ENCODE results near the gene HNRNPH3. TPM values are rescaled to one million over a fixed set of nuclear protein-coding genes. Genes with fewer than 3 reads are reported as not detected.
A peak's percentile ranks its signal among the peaks of the same experiment; 100 is the strongest.

The HNRNPH3 gene
- total and polyA plus RNA-seq, 2 experiments from 2014 or later, result 87.2 to 367 TPM

GRCh38 chr10:68330852-68331454, 911 bp upstream of the HNRNPH3 start:
- no peaks in the 10 kb centered on the region for H3K27me3 ChIP-seq (ENCODE audit: insufficient read depth)
- H3K4me1 Mint-ChIP-seq, result peaks cover 36% of the 10 kb centered on the region
- peak; percentile 3; the same call in 2 of the 3 replicates for ATAC-seq

DNA sequence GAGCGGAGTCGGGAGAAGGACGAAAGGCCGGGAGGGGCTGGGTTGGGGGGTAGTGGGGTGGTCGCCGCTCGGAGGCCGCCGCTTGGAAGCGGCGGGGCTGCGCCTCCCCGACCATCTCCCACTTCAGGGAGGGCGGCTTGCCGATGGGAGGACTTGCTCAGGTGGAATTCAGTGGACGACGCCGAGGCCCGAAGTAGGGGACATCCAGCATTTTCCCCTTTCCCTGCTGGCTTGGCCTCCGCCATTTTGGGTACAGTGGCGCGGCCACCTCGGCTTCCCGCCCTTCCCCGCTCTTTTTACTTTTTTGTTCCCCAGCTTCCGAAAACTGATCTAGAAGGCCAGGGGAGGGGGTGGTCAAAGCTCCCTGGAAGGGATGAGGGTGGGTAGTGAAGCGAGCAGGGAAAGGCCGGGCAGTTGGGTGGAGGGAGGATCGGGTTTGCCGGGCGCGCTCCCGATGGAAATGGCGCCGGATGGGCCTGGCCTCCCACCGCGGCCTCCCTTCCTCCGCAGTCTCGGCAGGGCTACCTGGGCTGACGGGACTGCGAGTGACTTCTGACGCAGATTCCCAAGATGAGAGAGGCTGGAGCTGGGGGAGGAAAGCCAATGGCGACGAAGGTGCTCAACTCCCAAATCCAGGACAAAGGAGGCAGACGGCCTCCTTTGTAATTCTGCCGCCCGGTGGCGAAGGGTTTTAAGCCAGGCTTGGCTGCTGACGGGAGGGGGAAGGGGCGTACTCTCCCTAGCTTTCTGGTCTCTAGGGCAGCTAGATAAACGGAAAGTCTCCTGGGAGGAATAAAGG, 594 bp downstream of the HNRNPH3 start, which contains the start of gene PBLD:
Gene PBLD (minus strand): TSS at position 670 of the 799 bp plus-strand sequence. CDS start 26,084 bp downstream, outside the sequence.
- Histone ChIP-seq H2AFZ (no peak within 1 kb of the TSS), H3K4me3 (peak within 1 kb of the TSS; percentile 73), H3K4me1 (ENCODE audit: insufficient read depth) (peaks cover 37% of the 10 kb centered on the region), H3F3A (replicated peaks; ENCODE audit: low read depth) (no peaks in the 10 kb centered on the region), H4K20me1 (replicated peaks; ENCODE audit: insufficient read depth) (peaks cover 39% of the 10 kb centered on the region), H3K27me3 (ENCODE audit: insufficient read depth) (no peaks in the 10 kb centered on the region), H3K79me2 (replicated peaks; ENCODE audit: insufficient read depth) (peaks cover 52% of the 10 kb centered on the region), H3K36me3 (ENCODE audit: insufficient read depth) (peaks cover 4% of the 10 kb centered on the region; the same call in 1 of the 2 replicates), H3K27ac (ENCODE audit: low read depth) (peak within 1 kb of the TSS; percentile 98), H3K4me2 (peak within 1 kb of the TSS; percentile 95), H3K9me2 (ENCODE audit: insufficient read depth) (no peaks in the 10 kb centered on the region)
- H3K27ac Mint-ChIP-seq, result peak within 1 kb of the TSS; percentile 100
- DNase-seq (ENCODE audit: low spot score) (peak; percentile 93), ATAC-seq (peak; percentile 58)
- peak within 1 kb of the TSS; percentile 99 for H3K4me3 Mint-ChIP-seq
- H3K36me3 Mint-ChIP-seq (ENCODE audit: low read depth), result peaks cover 53% of the 10 kb centered on the region
- H3K9me3 Mint-ChIP-seq, result peaks cover 4% of the 10 kb centered on the region; the same call in 2 of the 3 replicates
- peaks cover 49% of the 10 kb centered on the region for H3K4me1 Mint-ChIP-seq
- H3K27me3 Mint-ChIP-seq (ENCODE audit: insufficient read depth, low read depth, poor library complexity), result peaks cover 28% of the 10 kb centered on the region
- TF ChIP-seq, protein P1, sequence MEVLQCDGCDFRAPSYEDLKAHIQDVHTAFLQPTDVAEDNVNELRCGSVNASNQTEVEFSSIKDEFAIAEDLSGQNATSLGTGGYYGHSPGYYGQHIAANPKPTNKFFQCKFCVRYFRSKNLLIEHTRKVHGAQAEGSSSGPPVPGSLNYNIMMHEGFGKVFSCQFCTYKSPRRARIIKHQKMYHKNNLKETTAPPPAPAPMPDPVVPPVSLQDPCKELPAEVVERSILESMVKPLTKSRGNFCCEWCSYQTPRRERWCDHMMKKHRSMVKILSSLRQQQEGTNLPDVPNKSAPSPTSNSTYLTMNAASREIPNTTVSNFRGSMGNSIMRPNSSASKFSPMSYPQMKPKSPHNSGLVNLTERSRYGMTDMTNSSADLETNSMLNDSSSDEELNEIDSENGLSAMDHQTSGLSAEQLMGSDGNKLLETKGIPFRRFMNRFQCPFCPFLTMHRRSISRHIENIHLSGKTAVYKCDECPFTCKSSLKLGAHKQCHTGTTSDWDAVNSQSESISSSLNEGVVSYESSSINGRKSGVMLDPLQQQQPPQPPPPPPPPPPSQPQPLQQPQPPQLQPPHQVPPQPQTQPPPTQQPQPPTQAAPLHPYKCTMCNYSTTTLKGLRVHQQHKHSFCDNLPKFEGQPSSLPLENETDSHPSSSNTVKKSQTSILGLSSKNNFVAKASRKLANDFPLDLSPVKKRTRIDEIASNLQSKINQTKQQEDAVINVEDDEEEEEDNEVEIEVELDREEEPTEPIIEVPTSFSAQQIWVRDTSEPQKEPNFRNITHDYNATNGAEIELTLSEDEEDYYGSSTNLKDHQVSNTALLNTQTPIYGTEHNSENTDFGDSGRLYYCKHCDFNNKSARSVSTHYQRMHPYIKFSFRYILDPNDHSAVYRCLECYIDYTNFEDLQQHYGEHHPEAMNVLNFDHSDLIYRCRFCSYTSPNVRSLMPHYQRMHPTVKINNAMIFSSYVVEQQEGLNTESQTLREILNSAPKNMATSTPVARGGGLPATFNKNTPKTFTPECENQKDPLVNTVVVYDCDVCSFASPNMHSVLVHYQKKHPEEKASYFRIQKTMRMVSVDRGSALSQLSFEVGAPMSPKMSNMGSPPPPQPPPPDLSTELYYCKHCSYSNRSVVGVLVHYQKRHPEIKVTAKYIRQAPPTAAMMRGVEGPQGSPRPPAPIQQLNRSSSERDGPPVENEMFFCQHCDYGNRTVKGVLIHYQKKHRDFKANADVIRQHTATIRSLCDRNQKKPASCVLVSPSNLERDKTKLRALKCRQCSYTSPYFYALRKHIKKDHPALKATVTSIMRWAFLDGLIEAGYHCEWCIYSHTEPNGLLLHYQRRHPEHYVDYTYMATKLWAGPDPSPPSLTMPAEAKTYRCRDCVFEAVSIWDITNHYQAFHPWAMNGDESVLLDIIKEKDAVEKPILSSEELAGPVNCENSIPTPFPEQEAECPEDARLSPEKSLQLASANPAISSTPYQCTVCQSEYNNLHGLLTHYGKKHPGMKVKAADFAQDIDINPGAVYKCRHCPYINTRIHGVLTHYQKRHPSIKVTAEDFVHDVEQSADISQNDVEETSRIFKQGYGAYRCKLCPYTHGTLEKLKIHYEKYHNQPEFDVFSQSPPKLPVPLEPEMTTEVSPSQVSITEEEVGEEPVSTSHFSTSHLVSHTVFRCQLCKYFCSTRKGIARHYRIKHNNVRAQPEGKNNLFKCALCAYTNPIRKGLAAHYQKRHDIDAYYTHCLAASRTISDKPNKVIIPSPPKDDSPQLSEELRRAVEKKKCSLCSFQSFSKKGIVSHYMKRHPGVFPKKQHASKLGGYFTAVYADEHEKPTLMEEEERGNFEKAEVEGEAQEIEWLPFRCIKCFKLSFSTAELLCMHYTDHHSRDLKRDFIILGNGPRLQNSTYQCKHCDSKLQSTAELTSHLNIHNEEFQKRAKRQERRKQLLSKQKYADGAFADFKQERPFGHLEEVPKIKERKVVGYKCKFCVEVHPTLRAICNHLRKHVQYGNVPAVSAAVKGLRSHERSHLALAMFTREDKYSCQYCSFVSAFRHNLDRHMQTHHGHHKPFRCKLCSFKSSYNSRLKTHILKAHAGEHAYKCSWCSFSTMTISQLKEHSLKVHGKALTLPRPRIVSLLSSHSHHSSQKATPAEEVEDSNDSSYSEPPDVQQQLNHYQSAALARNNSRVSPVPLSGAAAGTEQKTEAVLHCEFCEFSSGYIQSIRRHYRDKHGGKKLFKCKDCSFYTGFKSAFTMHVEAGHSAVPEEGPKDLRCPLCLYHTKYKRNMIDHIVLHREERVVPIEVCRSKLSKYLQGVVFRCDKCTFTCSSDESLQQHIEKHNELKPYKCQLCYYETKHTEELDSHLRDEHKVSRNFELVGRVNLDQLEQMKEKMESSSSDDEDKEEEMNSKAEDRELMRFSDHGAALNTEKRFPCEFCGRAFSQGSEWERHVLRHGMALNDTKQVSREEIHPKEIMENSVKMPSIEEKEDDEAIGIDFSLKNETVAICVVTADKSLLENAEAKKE (CRISPR knock-in tag; IDR thresholded peaks at IDR 0.05), result no peak
- TF ChIP-seq POLR2AphosphoS5 (IDR thresholded peaks at IDR 0.05; ENCODE audit: low read depth), result peak; percentile 58

More at GRCh38 chr10:68330852-68331454, 911 bp upstream of the HNRNPH3 start:
- Histone ChIP-seq H3F3A (replicated peaks; ENCODE audit: low read depth) (no peaks in the 10 kb centered on the region), H3K79me2 (replicated peaks; ENCODE audit: insufficient read depth) (peaks cover 37% of the 10 kb centered on the region), H4K20me1 (replicated peaks; ENCODE audit: insufficient read depth) (peaks cover 24% of the 10 kb centered on the region), H3K9me2 (ENCODE audit: insufficient read depth) (no peaks in the 10 kb centered on the region), H3K4me2 (peak overlapping the region; percentile 95), H3K4me3 (peak overlapping the region; percentile 73), H3K27ac (ENCODE audit: low read depth) (peak overlapping the region; percentile 98), H3K4me1 (ENCODE audit: insufficient read depth) (peaks cover 27% of the 10 kb centered on the region), H3K36me3 (ENCODE audit: insufficient read depth) (no peaks in the 10 kb centered on the region; the same call in 1 of the 2 replicates), H2AFZ (peak overlapping the region; percentile 60)
- H3K27me3 Mint-ChIP-seq (ENCODE audit: insufficient read depth, low read depth, poor library complexity), result peaks cover 28% of the 10 kb centered on the region
- H3K27ac Mint-ChIP-seq, result peak overlapping the region; percentile 100
- H3K9me3 Mint-ChIP-seq, result peaks cover 4% of the 10 kb centered on the region; the same call in 2 of the 3 replicates
- TF ChIP-seq ZNF114 (CRISPR knock-in tag; IDR thresholded peaks at IDR 0.05) (no peak), ZNF331 (CRISPR knock-in tag; IDR thresholded peaks at IDR 0.05; ENCODE audit: low read depth) (no peak), EZH2phosphoT487 (IDR thresholded peaks at IDR 0.05; ENCODE audit: unreplicated experiment) (no peak), NANOG (IDR thresholded peaks at IDR 0.05; ENCODE audit: borderline replicate concordance) (no peak)
- TF ChIP-seq, protein P2, sequence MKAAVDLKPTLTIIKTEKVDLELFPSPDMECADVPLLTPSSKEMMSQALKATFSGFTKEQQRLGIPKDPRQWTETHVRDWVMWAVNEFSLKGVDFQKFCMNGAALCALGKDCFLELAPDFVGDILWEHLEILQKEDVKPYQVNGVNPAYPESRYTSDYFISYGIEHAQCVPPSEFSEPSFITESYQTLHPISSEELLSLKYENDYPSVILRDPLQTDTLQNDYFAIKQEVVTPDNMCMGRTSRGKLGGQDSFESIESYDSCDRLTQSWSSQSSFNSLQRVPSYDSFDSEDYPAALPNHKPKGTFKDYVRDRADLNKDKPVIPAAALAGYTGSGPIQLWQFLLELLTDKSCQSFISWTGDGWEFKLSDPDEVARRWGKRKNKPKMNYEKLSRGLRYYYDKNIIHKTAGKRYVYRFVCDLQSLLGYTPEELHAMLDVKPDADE (IDR thresholded peaks at IDR 0.05), result no peak
- TF ChIP-seq, protein P3, sequence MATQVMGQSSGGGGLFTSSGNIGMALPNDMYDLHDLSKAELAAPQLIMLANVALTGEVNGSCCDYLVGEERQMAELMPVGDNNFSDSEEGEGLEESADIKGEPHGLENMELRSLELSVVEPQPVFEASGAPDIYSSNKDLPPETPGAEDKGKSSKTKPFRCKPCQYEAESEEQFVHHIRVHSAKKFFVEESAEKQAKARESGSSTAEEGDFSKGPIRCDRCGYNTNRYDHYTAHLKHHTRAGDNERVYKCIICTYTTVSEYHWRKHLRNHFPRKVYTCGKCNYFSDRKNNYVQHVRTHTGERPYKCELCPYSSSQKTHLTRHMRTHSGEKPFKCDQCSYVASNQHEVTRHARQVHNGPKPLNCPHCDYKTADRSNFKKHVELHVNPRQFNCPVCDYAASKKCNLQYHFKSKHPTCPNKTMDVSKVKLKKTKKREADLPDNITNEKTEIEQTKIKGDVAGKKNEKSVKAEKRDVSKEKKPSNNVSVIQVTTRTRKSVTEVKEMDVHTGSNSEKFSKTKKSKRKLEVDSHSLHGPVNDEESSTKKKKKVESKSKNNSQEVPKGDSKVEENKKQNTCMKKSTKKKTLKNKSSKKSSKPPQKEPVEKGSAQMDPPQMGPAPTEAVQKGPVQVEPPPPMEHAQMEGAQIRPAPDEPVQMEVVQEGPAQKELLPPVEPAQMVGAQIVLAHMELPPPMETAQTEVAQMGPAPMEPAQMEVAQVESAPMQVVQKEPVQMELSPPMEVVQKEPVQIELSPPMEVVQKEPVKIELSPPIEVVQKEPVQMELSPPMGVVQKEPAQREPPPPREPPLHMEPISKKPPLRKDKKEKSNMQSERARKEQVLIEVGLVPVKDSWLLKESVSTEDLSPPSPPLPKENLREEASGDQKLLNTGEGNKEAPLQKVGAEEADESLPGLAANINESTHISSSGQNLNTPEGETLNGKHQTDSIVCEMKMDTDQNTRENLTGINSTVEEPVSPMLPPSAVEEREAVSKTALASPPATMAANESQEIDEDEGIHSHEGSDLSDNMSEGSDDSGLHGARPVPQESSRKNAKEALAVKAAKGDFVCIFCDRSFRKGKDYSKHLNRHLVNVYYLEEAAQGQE (IDR thresholded peaks at IDR 0.05; ENCODE audit: unreplicated experiment), result no peak
- H3K36me3 Mint-ChIP-seq (ENCODE audit: low read depth), result peaks cover 38% of the 10 kb centered on the region
- peak overlapping the region; percentile 99 for H3K4me3 Mint-ChIP-seq
- DNase-seq (ENCODE audit: low spot score), result peak; percentile 24

All from GM23338 (cell line).